Mucosa of rectum (tissue), 2 donors: Measurements from ENCODE around the gene GLRA2.
"Not testable (repeated sequence)": the region's sequence is repeated elsewhere in the genome, so short reads cannot be mapped to it uniquely, and the experiment has no call there.

ENCODE experiments used
- H3K27ac ChIP-seq, 2 donors: one replicate each; pipeline ENCODE4 v1.7.0; 2013; ENCODE audit warnings: inconsistent platforms in 2 of 2, low read depth in 2 of 2, low read length in 2 of 2
- H3K27me3 ChIP-seq, 2 donors: one replicate each; pipeline ENCODE4 v1.7.0; 2013; ENCODE audit warnings: low read length in 2 of 2; ENCODE audit not compliant: control insufficient read depth in 2 of 2, insufficient read depth in 2 of 2
- H3K36me3 ChIP-seq, 2 donors: one replicate each; pipeline ENCODE4 v1.7.0; 2013; ENCODE audit warnings: low read length in 2 of 2; ENCODE audit not compliant: control insufficient read depth in 2 of 2, insufficient read depth in 2 of 2
- H3K4me1 ChIP-seq, 2 donors: one replicate each; pipeline ENCODE4 v1.7.0; 2013; ENCODE audit warnings: low read length in 2 of 2, mild to moderate bottlenecking in 1 of 2; ENCODE audit not compliant: control insufficient read depth in 2 of 2, insufficient read depth in 2 of 2
- H3K4me3 ChIP-seq, 2 donors: one replicate each; pipeline ENCODE4 v1.7.0; 2013; ENCODE audit warnings: low read length in 2 of 2
- H3K9ac ChIP-seq, 2 donors: one replicate each; pipeline ENCODE4 v1.7.0; 2013; ENCODE audit warnings: low read length in 2 of 2, low read depth in 1 of 2, mild to moderate bottlenecking in 1 of 2
- H3K9me3 ChIP-seq, 2 donors: one replicate each; pipeline ENCODE4 v1.7.0; 2013; ENCODE audit warnings: low read length in 2 of 2; ENCODE audit not compliant: control insufficient read depth in 2 of 2
- donor health status: healthy.
- donor health status: Normal muscosa, but diverticular disease.

Gene GLRA2

GRCh38 chrX:14590693-14591424 is 61.5 kb downstream of the GLRA2 start:
- H3K9ac ChIP-seq = no peak overlapping the region
- no peaks in the 10 kb centered on the region for H3K36me3 ChIP-seq
- H3K4me3 ChIP-seq = no peak overlapping the region
- no peaks in the 10 kb centered on the region for H3K27me3 ChIP-seq
- H3K27ac ChIP-seq = no peak overlapping the region
- no peaks in the 10 kb centered on the region for H3K9me3 ChIP-seq
- no peaks in the 10 kb centered on the region for H3K4me1 ChIP-seq

- Histone ChIP-seq H3K9ac (no peak overlapping the region), H3K9me3 (no peaks in the 10 kb centered on the region), H3K36me3 (no peaks in the 10 kb centered on the region), H3K27me3 (no peaks in the 10 kb centered on the region), H3K27ac (no peak overlapping the region), H3K4me1 (no peaks in the 10 kb centered on the region), H3K4me3 (no peak overlapping the region)
Measured at GRCh38 chrX:14591976-14592375, 62.6 kb downstream of the GLRA2 start.

GRCh38 chrX:14594521-14594920 is 65.2 kb downstream of the GLRA2 start:
- no peaks in the 10 kb centered on the region for H3K27me3 ChIP-seq

GRCh38 chrX:14598330-14598729 is 69.0 kb downstream of the GLRA2 start:
- Histone ChIP-seq H3K9me3 (no peaks in the 10 kb centered on the region), H3K36me3 (no peaks in the 10 kb centered on the region), H3K4me3 (no peak overlapping the region), H3K4me1 (no peaks in the 10 kb centered on the region), H3K27me3 (no peaks in the 10 kb centered on the region), H3K27ac (no peak overlapping the region), H3K9ac (no peak overlapping the region)

More at GRCh38 chrX:14594521-14594920, 65.2 kb downstream of the GLRA2 start:
- Histone ChIP-seq H3K4me3 (no peak overlapping the region), H3K9ac (no peak overlapping the region), H3K27ac (no peak overlapping the region), H3K36me3 (no peaks in the 10 kb centered on the region), H3K4me1 (no peaks in the 10 kb centered on the region), H3K9me3 (no peaks in the 10 kb centered on the region)

GRCh38 chrX:14607446-14607985 is 78.2 kb downstream of the GLRA2 start:
- H3K9ac ChIP-seq = no peak overlapping the region
- H3K4me1 ChIP-seq = no peaks in the 10 kb centered on the region
- no peaks in the 10 kb centered on the region for H3K36me3 ChIP-seq
- no peaks in the 10 kb centered on the region for H3K27me3 ChIP-seq
- no peak overlapping the region for H3K4me3 ChIP-seq
- no peaks in the 10 kb centered on the region for H3K9me3 ChIP-seq
- H3K27ac ChIP-seq = no peak overlapping the region

GRCh38 chrX:14612450-14612849 is 83.1 kb downstream of the GLRA2 start:
- H3K27me3 ChIP-seq, H3K4me1 ChIP-seq, H3K9me3 ChIP-seq, H3K9ac ChIP-seq, H3K4me3 ChIP-seq, H3K36me3 ChIP-seq, H3K27ac ChIP-seq: not testable (repeated sequence)

- no peak overlapping the region for H3K4me3 ChIP-seq
- H3K36me3 ChIP-seq = no peaks in the 10 kb centered on the region
- no peaks in the 10 kb centered on the region for H3K4me1 ChIP-seq
- H3K27me3 ChIP-seq = no peaks in the 10 kb centered on the region
- no peak overlapping the region for H3K9ac ChIP-seq
- no peaks in the 10 kb centered on the region for H3K9me3 ChIP-seq
- H3K27ac ChIP-seq = no peak overlapping the region
Measured at GRCh38 chrX:14616301-14616700, 87.0 kb downstream of the GLRA2 start.

- Histone ChIP-seq H3K9me3 (no peaks in the 10 kb centered on the region), H3K27me3 (no peaks in the 10 kb centered on the region), H3K27ac (no peak overlapping the region), H3K36me3 (no peaks in the 10 kb centered on the region), H3K9ac (no peak overlapping the region), H3K4me3 (no peak overlapping the region), H3K4me1 (no peaks in the 10 kb centered on the region)
Measured at GRCh38 chrX:14616836-14617235, 87.5 kb downstream of the GLRA2 start.

- H3K4me3 ChIP-seq = no peak overlapping the region
- H3K27ac ChIP-seq = no peak overlapping the region
- H3K27me3 ChIP-seq = no peaks in the 10 kb centered on the region
- no peak overlapping the region for H3K9ac ChIP-seq
- H3K36me3 ChIP-seq = no peaks in the 10 kb centered on the region
- no peaks in the 10 kb centered on the region for H3K4me1 ChIP-seq
- H3K9me3 ChIP-seq = no peaks in the 10 kb centered on the region
Measured at GRCh38 chrX:14618177-14618965, 89.0 kb downstream of the GLRA2 start.

GRCh38 chrX:14630733-14631132 is 101.4 kb downstream of the GLRA2 start:
- H3K36me3 ChIP-seq = no peaks in the 10 kb centered on the region
- H3K4me1 ChIP-seq = no peaks in the 10 kb centered on the region
- H3K27me3 ChIP-seq = no peaks in the 10 kb centered on the region
- peaks cover 0 to 2% of the 10 kb centered on the region in 2 donors for H3K9me3 ChIP-seq
- H3K4me3 ChIP-seq = no peak overlapping the region
- H3K27ac ChIP-seq = no peak overlapping the region
- no peak overlapping the region for H3K9ac ChIP-seq
